Measurements from ENCODE around the gene OR10H5.
"Not testable (repeated sequence)": the region's sequence is repeated elsewhere in the genome, so short reads cannot be mapped to it uniquely, and the experiment has no call there.

The OR10H5 gene

DNA sequence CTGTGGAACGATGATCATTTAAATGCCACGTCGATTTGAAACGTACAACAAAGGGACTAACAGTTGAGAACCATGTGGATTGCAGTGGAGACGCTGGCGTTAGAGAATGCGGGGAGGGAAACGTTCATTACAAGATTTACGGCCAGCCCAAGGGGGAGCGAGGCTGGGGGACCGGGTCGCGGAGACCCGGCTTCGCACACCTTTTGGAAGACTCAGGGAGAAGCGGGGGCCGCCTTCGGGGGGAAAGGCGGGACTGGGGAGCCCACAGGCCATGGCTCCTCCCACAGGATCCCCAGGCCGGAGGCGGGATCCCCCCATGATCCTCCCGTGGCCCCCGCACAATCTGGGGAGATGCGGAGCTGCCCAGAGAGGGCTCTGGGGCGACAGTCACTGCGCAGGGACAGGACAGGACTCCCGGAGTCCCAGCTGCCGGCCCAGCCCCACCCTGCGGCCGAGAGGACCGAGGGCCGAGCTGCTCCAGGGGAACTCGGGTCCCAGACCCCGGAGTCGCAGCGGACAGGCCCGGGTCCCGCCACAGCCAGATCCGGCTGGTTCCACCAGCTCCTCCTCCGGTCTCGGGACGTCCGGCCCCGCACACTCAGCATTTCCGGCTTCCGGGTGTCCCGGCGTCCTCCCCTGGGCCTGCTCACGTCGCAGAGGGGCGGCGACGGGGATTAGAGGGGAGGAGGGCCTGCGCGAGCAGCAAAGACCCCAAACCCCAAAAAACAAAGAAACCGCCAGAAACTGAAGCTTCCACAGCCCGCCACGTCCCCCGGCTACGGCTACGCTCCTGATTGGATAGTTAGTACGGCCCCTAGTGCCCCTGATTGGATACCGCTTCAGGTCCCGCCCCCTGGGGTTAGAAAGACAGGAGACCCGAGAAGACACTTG is 49.1 kb downstream of the OR10H5 start:
- Histone ChIP-seq H3K4me2 (ENCODE audit: low read depth, low read length, poor library complexity, severe bottlenecking) (peak overlapping the region; percentile 59), H3F3A (ENCODE audit: insufficient read depth) (no peaks in the 10 kb centered on the region), H3K9me3 (ENCODE audit: insufficient read depth, low read length) (no peaks in the 10 kb centered on the region), H2AFZ (ENCODE audit: low read depth, low read length, severe bottlenecking) (peak overlapping the region; percentile 52), H3K27me3 (ENCODE audit: low read length) (no peaks in the 10 kb centered on the region), H3K79me2 (ENCODE audit: insufficient read depth, low read length) (no peaks in the 10 kb centered on the region), H3K36me3 (ENCODE audit: low read length) (no peaks in the 10 kb centered on the region), H3K9ac (ENCODE audit: low read length) (peak overlapping the region; percentile 71), H4K20me1 (ENCODE audit: low read depth, low read length) (no peaks in the 10 kb centered on the region), H3K4me3 (ENCODE audit: insufficient read depth, low read length, poor library complexity, severe bottlenecking) (peak overlapping the region; percentile 59), H3K27ac (ENCODE audit: low read depth, low read length) (peak overlapping the region; percentile 74), H3K9me2 (replicated peaks; ENCODE audit: insufficient read depth, low read length) (no peaks in the 10 kb centered on the region)
- TF ChIP-seq CTCF (IDR thresholded peaks at IDR 0.05; ENCODE audit: insufficient read depth, low read length, poor library complexity, severe bottlenecking), result no peak
- TF ChIP-seq EZH2phosphoT487 (conservative IDR thresholded peaks at IDR 0.05; ENCODE audit: low read length), result no peak

DNA sequence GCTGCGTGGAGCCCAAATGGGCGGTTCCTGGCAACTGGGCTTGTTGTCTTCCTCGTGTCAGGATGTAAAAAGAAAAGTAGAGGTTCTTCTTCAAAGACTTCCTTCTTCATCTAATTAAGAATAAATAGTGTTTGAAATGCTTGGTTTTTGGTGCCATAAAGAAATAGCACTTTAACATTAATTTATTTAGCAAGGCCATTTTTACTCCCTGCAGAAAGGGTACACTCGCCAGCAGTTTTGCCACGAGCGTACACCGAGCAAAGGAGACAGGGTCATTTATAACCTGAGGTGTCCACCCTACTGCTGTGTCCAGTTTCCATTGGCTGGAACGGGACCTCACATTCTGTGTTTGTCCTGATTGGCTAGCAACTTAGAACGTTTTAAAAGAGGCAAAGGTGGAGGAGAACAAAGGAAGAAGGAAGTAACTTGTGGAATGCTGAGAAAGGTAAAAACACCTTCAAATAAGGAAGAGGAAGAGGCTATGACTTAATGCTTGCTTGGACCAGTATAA is 49.8 kb downstream of the OR10H5 start:
- peak overlapping the region; percentile 74 for H3K27ac ChIP-seq (ENCODE audit: low read depth, low read length)
- H3F3A ChIP-seq (ENCODE audit: insufficient read depth), result no peaks in the 10 kb centered on the region
- H2AFZ ChIP-seq (ENCODE audit: low read depth, low read length, severe bottlenecking), result peak overlapping the region; percentile 52

GRCh38 chr19:15838351-15838750 is 50.9 kb downstream of the OR10H5 start:
- Histone ChIP-seq H3K27me3 (ENCODE audit: low read length) (no peaks in the 10 kb centered on the region), H3K9me2 (replicated peaks; ENCODE audit: insufficient read depth, low read length) (no peaks in the 10 kb centered on the region), H3F3A (ENCODE audit: insufficient read depth) (no peaks in the 10 kb centered on the region), H3K9ac (ENCODE audit: low read length) (no peak overlapping the region), H3K4me3 (ENCODE audit: insufficient read depth, low read length, poor library complexity, severe bottlenecking) (no peak overlapping the region), H3K27ac (ENCODE audit: low read depth, low read length) (no peak overlapping the region), H2AFZ (ENCODE audit: low read depth, low read length, severe bottlenecking) (no peak overlapping the region), H4K20me1 (ENCODE audit: low read depth, low read length) (no peaks in the 10 kb centered on the region), H3K79me2 (ENCODE audit: insufficient read depth, low read length) (no peaks in the 10 kb centered on the region), H3K4me2 (ENCODE audit: low read depth, low read length, poor library complexity, severe bottlenecking) (no peak overlapping the region), H3K9me3 (ENCODE audit: insufficient read depth, low read length) (no peaks in the 10 kb centered on the region), H3K36me3 (ENCODE audit: low read length) (no peaks in the 10 kb centered on the region)
- TF ChIP-seq EZH2phosphoT487 (conservative IDR thresholded peaks at IDR 0.05; ENCODE audit: low read length), result no peak
- no peak for TF ChIP-seq CTCF (IDR thresholded peaks at IDR 0.05; ENCODE audit: insufficient read depth, low read length, poor library complexity, severe bottlenecking)

More for the DNA sequence above, 49.8 kb downstream of the OR10H5 start:
- TF ChIP-seq EZH2phosphoT487 (conservative IDR thresholded peaks at IDR 0.05; ENCODE audit: low read length) (no peak), CTCF (IDR thresholded peaks at IDR 0.05; ENCODE audit: insufficient read depth, low read length, poor library complexity, severe bottlenecking) (no peak)
- peak overlapping the region; percentile 59 for H3K4me3 ChIP-seq (ENCODE audit: insufficient read depth, low read length, poor library complexity, severe bottlenecking)
- H3K9ac ChIP-seq (ENCODE audit: low read length), result peak overlapping the region; percentile 71
- peak overlapping the region; percentile 59 for H3K4me2 ChIP-seq (ENCODE audit: low read depth, low read length, poor library complexity, severe bottlenecking)
- no peaks in the 10 kb centered on the region for H3K9me3 ChIP-seq (ENCODE audit: insufficient read depth, low read length)
- H4K20me1 ChIP-seq (ENCODE audit: low read depth, low read length), result no peaks in the 10 kb centered on the region
- no peaks in the 10 kb centered on the region for H3K27me3 ChIP-seq (ENCODE audit: low read length)
- H3K9me2 ChIP-seq (replicated peaks; ENCODE audit: insufficient read depth, low read length), result no peaks in the 10 kb centered on the region
- no peaks in the 10 kb centered on the region for H3K79me2 ChIP-seq (ENCODE audit: insufficient read depth, low read length)
- H3K36me3 ChIP-seq (ENCODE audit: low read length), result no peaks in the 10 kb centered on the region

DNA sequence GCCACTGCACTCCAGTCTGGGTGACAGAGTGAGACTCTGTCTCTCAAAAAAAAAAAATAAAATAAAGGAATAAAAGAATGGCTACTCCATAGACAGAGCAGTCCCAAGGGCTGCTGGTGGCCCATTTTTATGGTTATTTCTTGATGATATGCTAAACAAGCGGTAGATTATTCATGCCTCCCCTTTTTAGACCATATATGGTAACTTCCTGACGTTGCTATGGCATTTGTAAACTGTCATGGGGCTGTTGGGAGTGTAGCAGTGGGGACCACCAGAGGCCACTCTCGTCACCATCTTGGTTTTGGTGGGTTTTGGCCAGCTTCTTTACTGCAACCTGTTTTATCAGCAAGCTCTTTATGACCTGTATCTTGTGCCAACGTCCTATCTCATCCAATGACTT is 52.4 kb downstream of the OR10H5 start:
- not testable (repeated sequence) for H3K9ac ChIP-seq (ENCODE audit: low read length); H3F3A ChIP-seq (ENCODE audit: insufficient read depth); H3K4me3 ChIP-seq (ENCODE audit: insufficient read depth, low read length, poor library complexity, severe bottlenecking); H3K9me2 ChIP-seq (replicated peaks; ENCODE audit: insufficient read depth, low read length); H3K27ac ChIP-seq (ENCODE audit: low read depth, low read length); H3K79me2 ChIP-seq (ENCODE audit: insufficient read depth, low read length); H3K4me2 ChIP-seq (ENCODE audit: low read depth, low read length, poor library complexity, severe bottlenecking); H3K9me3 ChIP-seq (ENCODE audit: insufficient read depth, low read length); H2AFZ ChIP-seq (ENCODE audit: low read depth, low read length, severe bottlenecking); H3K36me3 ChIP-seq (ENCODE audit: low read length); H4K20me1 ChIP-seq (ENCODE audit: low read depth, low read length); H3K27me3 ChIP-seq (ENCODE audit: low read length)
